Measurements from ENCODE around the gene DKK2.

DNA sequence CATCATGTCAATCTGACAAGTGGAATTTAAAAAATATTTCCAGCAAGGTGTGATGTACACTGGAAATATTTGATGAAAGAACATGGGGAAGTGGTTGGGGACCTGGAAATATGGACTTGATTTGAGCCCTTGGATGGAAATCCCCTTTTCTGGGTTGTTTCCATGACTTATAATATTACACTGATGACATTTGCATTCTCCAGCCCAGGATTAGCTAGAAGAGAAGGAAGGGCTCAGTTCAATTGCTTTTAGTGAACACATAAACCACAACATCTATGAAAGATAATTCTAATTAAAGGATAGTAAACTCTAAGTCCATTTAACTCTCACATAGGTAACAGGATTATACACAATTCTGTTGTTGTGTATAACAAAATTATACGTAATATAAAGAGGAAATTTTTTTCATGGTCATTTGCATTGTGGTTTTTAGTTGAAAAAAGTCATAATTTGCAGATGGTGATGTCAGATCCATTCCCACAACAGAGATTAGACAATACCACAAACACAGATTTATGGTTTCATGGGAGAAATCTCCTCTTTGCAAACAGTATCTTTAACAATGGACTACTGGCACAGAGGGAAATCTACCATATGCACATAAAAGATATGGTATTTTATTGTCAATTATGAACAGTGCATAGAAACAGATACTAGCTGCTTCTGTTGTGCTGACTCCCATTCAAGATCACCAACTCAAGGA, 126.5 kb downstream of the DKK2 start:
- TF ChIP-seq CTCF (conservative IDR thresholded peaks at IDR 0.05 in 1 of 2, IDR thresholded peaks at IDR 0.05 in 1 of 2; ENCODE audit: extremely low read depth in 1 of 2, insufficient read depth in 1 of 2, low read depth in 1 of 2, low read length in 2 of 2) (no peak), EZH2 (IDR thresholded peaks at IDR 0.05; ENCODE audit: borderline replicate concordance, low read length) (no peak)

Data from mammary epithelial cell (primary cell).